Tibial nerve (tissue), 4 donors: ENCODE results near the gene KLRC1. TPM values are rescaled to one million over a fixed set of nuclear protein-coding genes. Genes with fewer than 3 reads are reported as not detected.

ENCODE experiments used
- DNase-seq, 2 donors: peaks; one replicate each; pipeline ENCODE4 v3.0.0-alpha.2; 2019; ENCODE audit warnings: low spot score in 2 of 2
- H3K27ac ChIP-seq, 4 donors: fragments of 200-600 bp; sonication (generic) in 3 of 4; one replicate each; pipeline ENCODE4 v1.5.1; 2017 to 2019; ENCODE audit warnings: mild to moderate bottlenecking in 1 of 4
- H3K27me3 ChIP-seq, 2 donors: fragments of 200-600 bp; sonication (generic) in 1 of 2; one replicate each; pipeline versions ENCODE4 v1.5.1 to v1.6.0; 2017 to 2019
- H3K36me3 ChIP-seq, 3 donors: fragments of 200-600 bp; sonication (generic); one replicate each; pipeline ENCODE4 v1.5.1; 2018 to 2019
- H3K4me1 ChIP-seq, 4 donors: fragments of 200-600 bp; sonication (generic) in 3 of 4; one replicate each; pipeline ENCODE4 v1.5.1; 2017 to 2019
- H3K4me3 ChIP-seq, 4 donors: fragments of 200-600 bp; sonication (generic) in 3 of 4; one replicate each; pipeline ENCODE4 v1.5.1; 2017 to 2019; ENCODE audit warnings: mild to moderate bottlenecking in 1 of 4, moderate library complexity in 1 of 4
- H3K9me3 ChIP-seq, 4 donors: fragments of 200-600 bp; sonication (generic) in 3 of 4; one replicate each; pipeline ENCODE4 v1.5.1; 2017 to 2019
- EP300 ChIP-seq, 2 donors: sonication (generic); formaldehyde crosslinking; IDR thresholded peaks; one replicate each; pipeline ENCODE4 v1.6.1; 2017; ENCODE audit warnings: antibody characterized with exemption in 2 of 2, mild to moderate bottlenecking in 1 of 2
- POLR2A ChIP-seq, 2 donors: fragments of 450-650 bp; IDR thresholded peaks; one replicate each; pipeline ENCODE4 v1.6.1; 2017; ENCODE audit warnings: antibody characterized with exemption in 2 of 2, mild to moderate bottlenecking in 2 of 2, moderate library complexity in 2 of 2
- WGBS, 2 donors: methylation state at CpG; one replicate each; pipeline ENCODE4 v1.1.5; 2018; 5-methylcytosine and 5-hydroxymethylcytosine counted together
- total RNA-seq, 4 donors: library from RNA; depleted of rRNA; stranded (reverse); fragments of >200 nt; gene quantifications; one replicate each; pipeline ENCODE4 v1.1.0, GENCODE V29; 2016
- TF ChIP-seq, protein P1 (sequence below), 5 experiments: fragments of 200-600 bp in 3 of 5; fragments of 450-650 bp in 2 of 5; sonication (generic) in 3 of 5; IDR thresholded peaks; one replicate each; pipeline ENCODE4 v1.5.1; 2016 to 2019; ENCODE audit warnings: antibody characterized with exemption in 5 of 5, mild to moderate bottlenecking in 3 of 5, moderate library complexity in 2 of 5

KLRC1 gene
- total RNA-seq, 4 donors from 2014 or later: not detected

DNA sequence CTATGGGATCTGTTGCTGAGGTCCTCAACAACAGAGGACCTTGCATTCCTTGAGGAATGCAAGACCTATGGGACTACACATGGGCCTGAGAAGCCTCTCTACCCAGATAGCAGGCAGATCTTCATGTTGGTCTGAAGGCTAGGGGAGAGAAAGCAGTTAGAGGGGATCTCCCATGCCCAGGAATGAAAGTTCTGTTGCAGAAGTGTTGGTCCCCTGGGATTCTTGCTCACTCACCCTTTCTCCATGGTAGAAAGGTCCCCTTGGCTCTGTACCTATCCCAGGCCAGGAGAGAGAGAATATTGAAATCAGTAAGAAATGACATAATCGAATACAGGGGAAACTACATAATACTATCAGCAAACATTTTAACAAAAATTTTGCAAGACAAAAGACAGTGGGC lies 16.5 kb upstream of the KLRC1 start:
- no peak for DNase-seq
- H3K4me3 ChIP-seq: no peak overlapping the region
- H3K27ac ChIP-seq: no peak overlapping the region
- H3K36me3 ChIP-seq: no peaks in the 10 kb centered on the region
- peaks cover 0 to 3% (median 0%) of the 10 kb centered on the region in 4 donors for H3K9me3 ChIP-seq
- 86 to 87% methylated on average over 1 of the region's 1 CpG for WGBS, 2 donors
- TF ChIP-seq POLR2A (IDR thresholded peaks at IDR 0.05) (no peak), EP300 (IDR thresholded peaks at IDR 0.05) (no peak)
- TF ChIP-seq, protein P1, sequence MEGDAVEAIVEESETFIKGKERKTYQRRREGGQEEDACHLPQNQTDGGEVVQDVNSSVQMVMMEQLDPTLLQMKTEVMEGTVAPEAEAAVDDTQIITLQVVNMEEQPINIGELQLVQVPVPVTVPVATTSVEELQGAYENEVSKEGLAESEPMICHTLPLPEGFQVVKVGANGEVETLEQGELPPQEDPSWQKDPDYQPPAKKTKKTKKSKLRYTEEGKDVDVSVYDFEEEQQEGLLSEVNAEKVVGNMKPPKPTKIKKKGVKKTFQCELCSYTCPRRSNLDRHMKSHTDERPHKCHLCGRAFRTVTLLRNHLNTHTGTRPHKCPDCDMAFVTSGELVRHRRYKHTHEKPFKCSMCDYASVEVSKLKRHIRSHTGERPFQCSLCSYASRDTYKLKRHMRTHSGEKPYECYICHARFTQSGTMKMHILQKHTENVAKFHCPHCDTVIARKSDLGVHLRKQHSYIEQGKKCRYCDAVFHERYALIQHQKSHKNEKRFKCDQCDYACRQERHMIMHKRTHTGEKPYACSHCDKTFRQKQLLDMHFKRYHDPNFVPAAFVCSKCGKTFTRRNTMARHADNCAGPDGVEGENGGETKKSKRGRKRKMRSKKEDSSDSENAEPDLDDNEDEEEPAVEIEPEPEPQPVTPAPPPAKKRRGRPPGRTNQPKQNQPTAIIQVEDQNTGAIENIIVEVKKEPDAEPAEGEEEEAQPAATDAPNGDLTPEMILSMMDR (IDR thresholded peaks at IDR 0.05): no peak
- no peaks in the 10 kb centered on the region for H3K27me3 ChIP-seq
- H3K4me1 ChIP-seq: no peaks in the 10 kb centered on the region

DNA sequence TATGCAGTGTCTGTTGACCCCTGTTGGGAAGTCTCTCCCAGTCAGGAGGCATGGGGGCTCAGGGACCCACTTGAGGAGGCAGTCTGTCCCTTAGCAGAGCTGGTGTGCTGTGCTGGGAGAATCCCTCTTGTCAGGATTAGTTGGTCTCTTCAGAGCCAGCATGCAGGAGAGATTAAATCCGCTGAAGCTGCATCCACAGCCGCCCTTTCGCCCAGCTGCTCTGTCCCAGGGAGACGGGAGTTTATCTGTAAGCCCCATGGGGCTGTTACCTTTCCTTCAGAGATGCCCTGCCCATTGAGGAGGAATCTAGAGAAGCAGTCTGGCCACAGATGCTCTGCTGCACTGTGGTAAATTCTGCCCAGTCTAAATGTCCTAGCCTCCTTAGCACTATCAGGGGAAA lies 13.1 kb upstream of the KLRC1 start:
- no peak overlapping the region for H3K27ac ChIP-seq
- H3K36me3 ChIP-seq: no peaks in the 10 kb centered on the region
- H3K27me3 ChIP-seq: no peaks in the 10 kb centered on the region
- 89 to 100% methylated on average over 4 of the region's 4 CpGs for WGBS, 2 donors
- no peaks in the 10 kb centered on the region for H3K9me3 ChIP-seq
- DNase-seq: no peak
- TF ChIP-seq EP300 (IDR thresholded peaks at IDR 0.05): no peak
- no peak for TF ChIP-seq POLR2A (IDR thresholded peaks at IDR 0.05)
- TF ChIP-seq, protein P1 (IDR thresholded peaks at IDR 0.05): no peak
- H3K4me3 ChIP-seq: no peak overlapping the region
- H3K4me1 ChIP-seq: no peaks in the 10 kb centered on the region

DNA sequence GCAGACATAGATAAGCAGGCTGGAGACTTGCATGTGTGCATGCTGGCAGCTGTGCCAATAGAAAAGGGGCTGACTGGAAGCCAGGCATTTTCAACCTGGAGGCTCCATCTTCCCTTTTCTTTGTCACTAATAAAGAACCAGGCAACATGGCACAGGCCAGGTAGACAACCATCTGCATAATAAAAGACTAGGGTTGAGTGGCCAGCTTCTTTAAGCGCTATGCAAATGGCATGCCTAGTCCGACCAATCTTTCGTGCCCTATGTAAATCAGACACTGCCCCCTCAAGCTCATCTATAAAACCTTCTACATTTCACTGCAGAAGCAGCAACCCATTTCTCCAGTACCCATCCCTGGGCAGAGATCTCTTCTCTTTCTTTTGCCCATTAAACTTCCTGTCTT lies 4.6 kb upstream of the KLRC1 start:
- WGBS, 2 donors: 88 to 94% methylated on average over 3 of the region's 3 CpGs
- Histone ChIP-seq H3K9me3 (peaks cover 0 to 38% (median 8%) of the 10 kb centered on the region in 4 donors), H3K27ac (no peak overlapping the region), H3K36me3 (no peaks in the 10 kb centered on the region), H3K4me3 (no peak overlapping the region), H3K4me1 (no peaks in the 10 kb centered on the region), H3K27me3 (no peaks in the 10 kb centered on the region)
- DNase-seq: no peak
- no peak for TF ChIP-seq POLR2A (IDR thresholded peaks at IDR 0.05)
- TF ChIP-seq EP300 (IDR thresholded peaks at IDR 0.05): no peak
- TF ChIP-seq, protein P1 (IDR thresholded peaks at IDR 0.05): no peak

DNA sequence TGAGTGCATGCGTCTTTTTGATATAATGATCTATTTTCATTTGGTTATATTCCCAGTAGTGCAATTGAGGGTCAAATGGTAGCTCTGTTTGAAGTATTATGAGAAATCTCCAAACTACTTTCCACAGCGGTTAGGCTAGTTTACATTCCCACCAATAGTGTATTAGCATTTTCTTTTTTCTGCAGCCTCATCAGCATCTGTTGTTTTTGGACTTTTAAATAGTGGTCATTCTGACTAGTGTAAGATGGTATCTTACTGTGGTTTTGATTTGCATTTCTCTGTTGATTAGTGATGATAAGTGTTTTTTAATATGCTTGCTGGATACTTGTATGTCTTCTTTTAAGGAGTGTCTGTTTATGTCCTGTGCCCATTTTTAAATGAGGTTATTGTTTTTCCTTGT lies 3.7 kb upstream of the KLRC1 start:
- 65 to 72% methylated on average over 2 of the region's 2 CpGs for WGBS, 2 donors

DNA sequence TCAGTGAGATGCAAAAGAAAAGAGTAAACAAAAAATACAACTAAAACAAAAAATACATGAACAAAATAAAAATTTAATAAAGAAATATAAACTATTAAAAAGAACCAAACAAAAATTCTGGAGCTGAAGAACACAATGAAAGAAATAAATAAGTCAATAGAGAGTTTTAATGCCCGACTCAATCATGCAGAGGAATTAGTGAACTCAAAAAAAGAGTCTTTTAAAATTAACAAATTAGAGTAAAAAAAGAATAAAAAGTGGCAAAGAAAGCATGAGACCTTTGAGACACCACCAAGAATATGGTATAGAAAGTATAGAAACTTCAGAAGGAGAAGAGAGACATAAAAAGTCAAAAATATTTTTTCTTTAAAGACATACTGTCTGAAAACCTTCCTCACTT lies 2.6 kb upstream of the KLRC1 start:
- Histone ChIP-seq H3K27ac (no peak overlapping the region), H3K36me3 (no peaks in the 10 kb centered on the region), H3K27me3 (no peaks in the 10 kb centered on the region), H3K9me3 (peaks cover 0 to 38% (median 8%) of the 10 kb centered on the region in 4 donors), H3K4me1 (no peaks in the 10 kb centered on the region), H3K4me3 (no peak overlapping the region)
- TF ChIP-seq, protein P1 (IDR thresholded peaks at IDR 0.05): no peak
- TF ChIP-seq POLR2A (IDR thresholded peaks at IDR 0.05) (no peak), EP300 (IDR thresholded peaks at IDR 0.05) (no peak)
- no peak for DNase-seq
- WGBS, 2 donors: 83 to 91% methylated on average over 1 of the region's 1 CpG

More for the DNA sequence above, 3.7 kb upstream of the KLRC1 start:
- no peak for DNase-seq
- no peak overlapping the region for H3K27ac ChIP-seq
- TF ChIP-seq EP300 (IDR thresholded peaks at IDR 0.05) (no peak), POLR2A (IDR thresholded peaks at IDR 0.05) (no peak)
- TF ChIP-seq, protein P1 (IDR thresholded peaks at IDR 0.05): no peak
- H3K36me3 ChIP-seq: no peaks in the 10 kb centered on the region
- H3K4me3 ChIP-seq: no peak overlapping the region
- peaks cover 0 to 38% (median 8%) of the 10 kb centered on the region in 4 donors for H3K9me3 ChIP-seq
- H3K4me1 ChIP-seq: no peaks in the 10 kb centered on the region
- no peaks in the 10 kb centered on the region for H3K27me3 ChIP-seq
